PFSK-1 (cell line): ENCODE measurements around the gene KRTAP3-3.

ENCODE experiments used
- FOXP2 ChIP-seq: optimal IDR thresholded peaks from 2 replicates; pipeline ENCODE3; 2011; ENCODE audit warnings: borderline replicate concordance, control low read depth, inconsistent platforms; ENCODE audit not compliant: insufficient read depth; ENCODE audit errors: extremely low read length, extremely low read depth
- POLR2AphosphoS5 ChIP-seq: IDR thresholded peaks from 2 replicates; pipeline ENCODE4 v1.6.1; 2012; ENCODE audit warnings: low read depth, mild to moderate bottlenecking, control low read depth, low read length, moderate library complexity
- REST ChIP-seq, 2 experiments: IDR thresholded peaks; 2 replicates each; pipeline versions ENCODE4 v1.6.1 to v1.8.0; 2011 to 2012; ENCODE audit warnings: low read depth in 2 of 2, low read length in 2 of 2, control low read depth in 1 of 2, inconsistent platforms in 1 of 2, mild to moderate bottlenecking in 1 of 2, moderate library complexity in 1 of 2; ENCODE audit not compliant: insufficient read depth in 1 of 2
- SIN3A ChIP-seq: IDR thresholded peaks from 2 replicates; pipeline ENCODE4 v1.6.1; 2012; ENCODE audit warnings: mild to moderate bottlenecking, low read length, moderate library complexity, borderline replicate concordance; ENCODE audit not compliant: insufficient read depth
- TAF1 ChIP-seq: IDR thresholded peaks from 2 replicates; pipeline ENCODE4 v1.6.1; 2012; ENCODE audit warnings: low read length, control low read depth, borderline replicate concordance; ENCODE audit not compliant: insufficient read depth

Gene KRTAP3-3

GRCh38 chr17:41016578-41017215, 22.7 kb upstream of the KRTAP3-3 start:
- TF ChIP-seq REST (IDR thresholded peaks at IDR 0.05; ENCODE audit: insufficient read depth in 1 of 2, low read depth in 2 of 2, low read length in 2 of 2) (no peak), SIN3A (no peak), TAF1 (no peak), POLR2AphosphoS5 (no peak)

GRCh38 chr17:41015454-41015853, 21.5 kb upstream of the KRTAP3-3 start:
- TF ChIP-seq POLR2AphosphoS5 = no peak
- TF ChIP-seq REST (IDR thresholded peaks at IDR 0.05; ENCODE audit: insufficient read depth in 1 of 2, low read depth in 2 of 2, low read length in 2 of 2) = no peak
- no peak for TF ChIP-seq TAF1
- no peak for TF ChIP-seq FOXP2
- no peak for TF ChIP-seq SIN3A

- TF ChIP-seq TAF1 (no peak), POLR2AphosphoS5 (no peak), FOXP2 (no peak), REST (IDR thresholded peaks at IDR 0.05; ENCODE audit: insufficient read depth in 1 of 2, low read depth in 2 of 2, low read length in 2 of 2) (no peak), SIN3A (no peak)
These were observed 19.6 kb upstream of the KRTAP3-3 start for GRCh38 chr17:41013606-41014005.

- TF ChIP-seq TAF1 (no peak), REST (IDR thresholded peaks at IDR 0.05; ENCODE audit: insufficient read depth in 1 of 2, low read depth in 2 of 2, low read length in 2 of 2) (no peak), SIN3A (no peak), POLR2AphosphoS5 (no peak), FOXP2 (no peak)
These were observed 19.2 kb upstream of the KRTAP3-3 start for GRCh38 chr17:41013181-41013580.
